COLO668 (cell line): ENCODE measurements around the gene KIF25.
A peak's percentile ranks its signal among the peaks of the same experiment; 100 is the strongest.

ENCODE experiments used
- DNase-seq: peaks from one replicate; lab custom pipeline; 2025; ENCODE audit not compliant: unreplicated experiment; lab: John Stamatoyannopoulos, UW

KIF25 gene

GRCh38 chr6:168035098-168035660 lies 37.7 kb downstream of the KIF25 start:
- peak; percentile 40 for DNase-seq

GRCh38 chr6:168035661-168036545 lies 38.4 kb downstream of the KIF25 start:
- DNase-seq: peak; percentile 12

GRCh38 chr6:168037242-168037641 lies 39.8 kb downstream of the KIF25 start:
- DNase-seq: no peak

DNA sequence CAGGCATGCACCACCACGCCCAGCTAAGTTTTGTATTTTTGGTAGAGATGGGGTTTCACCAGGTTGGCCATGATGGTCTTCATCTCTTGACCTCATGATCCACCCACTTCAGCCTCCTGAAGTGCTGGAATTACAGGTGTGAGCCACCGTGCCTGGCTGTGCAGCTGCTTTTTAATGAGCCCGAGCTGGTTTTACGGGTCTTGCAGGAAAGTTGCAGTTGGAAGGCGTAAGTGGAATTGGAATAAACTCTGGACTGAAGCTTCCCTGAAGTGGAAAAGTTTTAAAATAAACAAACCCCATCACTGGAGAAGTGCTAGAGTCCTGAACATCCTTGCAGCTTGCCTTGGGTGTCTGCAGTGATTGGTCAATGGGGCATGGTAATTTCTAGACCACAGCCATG lies 40.4 kb downstream of the KIF25 start:
- no peak for DNase-seq

DNA sequence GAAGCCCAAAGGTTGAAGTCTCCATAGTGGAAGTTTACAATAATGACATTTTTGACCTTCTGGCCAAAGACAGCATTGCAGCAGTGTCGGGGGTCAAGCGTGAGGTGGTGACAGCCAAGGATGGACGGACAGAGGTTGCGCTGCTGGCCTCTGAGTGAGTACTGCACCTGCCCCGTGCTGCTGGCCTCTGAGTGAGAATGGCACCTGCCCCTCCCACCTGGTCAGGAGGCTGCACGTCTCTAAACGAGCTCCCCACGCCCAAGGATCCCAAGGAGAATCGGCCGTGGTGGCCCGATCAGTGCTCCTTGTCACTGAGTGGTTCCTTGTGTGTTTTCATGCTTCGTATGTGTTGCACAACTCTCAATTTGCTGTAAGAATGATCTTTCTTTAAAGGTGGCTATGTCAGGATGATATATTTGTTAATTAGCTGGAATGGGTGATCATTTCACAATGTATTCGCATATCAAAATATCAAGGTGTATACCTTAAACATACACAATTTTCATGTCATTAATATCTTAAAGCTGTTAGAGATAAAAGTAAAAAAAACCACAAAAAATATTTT lies 41.2 kb downstream of the KIF25 start:
- DNase-seq: no peak

DNA sequence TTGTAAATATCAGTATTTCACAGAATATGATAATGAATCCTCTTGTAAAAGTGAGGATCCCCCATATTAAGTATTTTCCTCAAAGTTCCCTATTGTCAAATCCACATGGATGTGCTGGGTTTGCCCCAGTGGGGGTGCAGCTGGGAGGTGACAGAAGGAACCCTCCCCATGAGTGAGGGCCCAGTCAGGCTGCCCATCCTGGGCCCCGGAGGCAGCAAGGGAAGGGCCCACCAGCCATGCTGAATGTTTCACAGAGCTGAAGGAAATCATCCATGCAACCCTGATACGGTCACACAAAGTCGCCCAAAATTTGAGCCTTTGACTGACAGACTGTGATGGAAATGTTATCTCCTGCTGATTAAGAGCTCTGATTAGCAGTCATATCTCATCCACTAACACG lies 41.8 kb downstream of the KIF25 start:
- no peak for DNase-seq

- DNase-seq: no peak
These were observed 42.4 kb downstream of the KIF25 start for GRCh38 chr6:168039849-168040248.

- DNase-seq: no peak
These were observed 43.5 kb downstream of the KIF25 start for GRCh38 chr6:168040856-168041496.

GRCh38 chr6:168041928-168042327 lies 44.5 kb downstream of the KIF25 start:
- no peak for DNase-seq

- DNase-seq: no peak
These were observed 45.1 kb downstream of the KIF25 start for GRCh38 chr6:168042426-168043192.

GRCh38 chr6:168043193-168043847 lies 45.8 kb downstream of the KIF25 start:
- no peak for DNase-seq

- no peak for DNase-seq
These were observed 46.5 kb downstream of the KIF25 start for GRCh38 chr6:168043848-168044415.

- no peak for DNase-seq
These were observed 47.2 kb downstream of the KIF25 start for GRCh38 chr6:168044521-168045130.

DNA sequence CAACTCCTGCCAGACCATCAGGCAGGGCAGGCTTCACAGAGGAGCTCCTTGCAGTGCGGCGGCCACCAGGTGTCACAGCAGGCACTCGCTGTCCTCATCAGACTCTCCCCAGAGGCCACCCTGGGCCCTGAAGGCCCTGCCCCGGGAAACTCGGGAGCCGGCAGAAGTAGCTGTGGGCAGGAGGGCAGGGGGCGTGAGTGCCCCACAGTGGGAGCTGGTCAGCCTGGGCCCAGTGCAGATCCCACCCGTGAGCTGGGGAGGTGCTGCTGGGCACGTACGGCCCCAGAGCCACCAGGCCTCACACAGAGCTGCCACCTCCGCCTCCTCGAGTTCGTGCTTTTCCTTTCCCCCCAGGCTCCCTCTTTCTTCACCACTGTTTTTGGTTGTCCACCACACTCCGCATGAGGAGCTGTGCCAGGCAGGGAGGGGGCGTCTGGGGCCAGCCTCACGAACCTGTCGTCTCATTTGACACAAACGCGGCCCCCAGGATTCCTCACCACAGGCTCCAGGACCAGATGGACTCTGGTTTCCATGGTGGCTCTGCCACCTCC lies 47.7 kb downstream of the KIF25 start:
- DNase-seq: peak; percentile 21

GRCh38 chr6:168045706-168046620 lies 48.5 kb downstream of the KIF25 start:
- no peak for DNase-seq

DNA sequence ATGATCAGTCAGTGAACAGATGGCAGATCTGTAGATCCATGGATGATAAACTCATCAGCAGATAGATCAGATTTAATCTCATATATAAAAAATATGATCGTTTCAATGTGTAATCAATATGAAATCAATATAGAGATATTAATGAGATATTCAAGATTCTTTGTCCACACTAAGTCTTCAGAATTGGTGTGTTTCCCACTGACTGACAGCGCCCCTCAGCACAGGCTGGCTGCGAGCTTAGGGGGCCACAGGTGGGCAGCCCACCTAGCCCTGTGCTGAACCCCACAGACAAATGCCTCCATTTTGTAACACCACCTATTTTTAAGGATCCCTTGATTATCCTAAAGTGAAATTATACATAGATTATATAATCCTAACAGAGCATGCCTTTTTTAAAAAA lies 49.2 kb downstream of the KIF25 start:
- no peak for DNase-seq

GRCh38 chr6:168047841-168048723 lies 50.6 kb downstream of the KIF25 start:
- DNase-seq: no peak

DNA sequence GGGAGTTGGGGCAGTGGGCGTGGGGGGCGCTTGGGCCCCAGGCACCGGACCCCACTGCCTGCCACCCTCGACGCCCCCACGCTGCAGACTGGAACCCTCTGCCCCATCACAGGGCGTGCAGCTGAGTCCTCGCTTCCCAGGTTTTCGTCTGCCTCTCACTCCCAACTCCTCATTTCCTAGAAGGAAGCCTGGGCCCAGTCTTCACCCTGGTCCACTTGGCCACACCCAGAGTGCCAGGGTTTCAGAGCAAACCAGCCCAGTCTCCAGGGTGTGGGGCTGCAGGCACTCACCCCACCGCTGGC lies 51.2 kb downstream of the KIF25 start:
- DNase-seq: no peak
